ENCODE measurements around the gene TMEM74B.

- TF ChIP-seq POLR2A (IDR thresholded peaks at IDR 0.05; ENCODE audit: low read length) = no peak
- TF ChIP-seq GATA1 (IDR thresholded peaks at IDR 0.05; ENCODE audit: low read depth, low read length) = no peak
These were observed 18.8 kb downstream of the TMEM74B start for GRCh38 chr20:1165941-1166340.

Measured in erythroblast (primary cell).